Neuronal stem cell (in vitro differentiated cells): ENCODE data around the gene CCDC60.

ENCODE experiments used
- DNase-seq: peaks from one replicate; pipeline ENCODE4 v3.0.0-alpha.2; 2013; ENCODE audit warnings: low spot score
- H2AFZ ChIP-seq: one replicate; pipeline ENCODE4 v1.6.1; 2013; ENCODE audit warnings: mild to moderate bottlenecking, low read length, inconsistent platforms
- H2AK5ac ChIP-seq: 2 replicates; pipeline ENCODE4 v1.6.1; 2013; ENCODE audit warnings: low read depth, mild to moderate bottlenecking, inconsistent platforms, low read length, moderate library complexity, mixed read lengths
- H2BK120ac ChIP-seq: 2 replicates; pipeline ENCODE4 v1.6.1; 2013; ENCODE audit warnings: low read depth, mild to moderate bottlenecking, inconsistent platforms, low read length, moderate library complexity, mixed read lengths
- H2BK12ac ChIP-seq: one replicate; pipeline ENCODE4 v1.6.1; 2013; ENCODE audit warnings: low read length, inconsistent platforms
- H2BK15ac ChIP-seq: 2 replicates; pipeline ENCODE4 v1.6.1; 2013; ENCODE audit warnings: mild to moderate bottlenecking, low read length, inconsistent platforms, mixed read lengths
- H2BK5ac ChIP-seq: one replicate; pipeline ENCODE4 v1.6.1; 2013; ENCODE audit warnings: inconsistent platforms, mild to moderate bottlenecking, low read length, moderate library complexity
- H3K14ac ChIP-seq: one replicate; pipeline ENCODE4 v1.6.1; 2013; ENCODE audit warnings: low read length, inconsistent platforms
- H3K18ac ChIP-seq: 2 replicates; pipeline ENCODE4 v1.6.1; 2013; ENCODE audit warnings: low read length, inconsistent platforms
- H3K23ac ChIP-seq: 2 replicates; pipeline ENCODE4 v1.6.1; 2013; ENCODE audit warnings: low read depth, mild to moderate bottlenecking, mixed read lengths, low read length, inconsistent platforms; ENCODE audit not compliant: poor library complexity
- H3K27ac ChIP-seq: replicated peaks from 3 replicates; pipeline ENCODE4 v1.5.1; 2013; ENCODE audit warnings: low read length, inconsistent platforms
- H3K27me3 ChIP-seq, 3 experiments: 2 replicates each; pipeline ENCODE4 v1.6.1; 2013; ENCODE audit warnings: low read length in 3 of 3, mild to moderate bottlenecking in 2 of 3, inconsistent platforms in 1 of 3, low read depth in 1 of 3, mixed read lengths in 1 of 3, moderate library complexity in 1 of 3; ENCODE audit not compliant: control insufficient read depth in 3 of 3, insufficient read depth in 3 of 3
- H3K36me3 ChIP-seq, 2 donors: replicated peaks in 1 of 2; 2 replicates each; pipeline ENCODE4 v1.6.1; 2013; ENCODE audit warnings: low read length in 2 of 2; ENCODE audit not compliant: control insufficient read depth in 2 of 2, insufficient read depth in 2 of 2
- H3K4ac ChIP-seq: 2 replicates; pipeline ENCODE4 v1.6.1; 2013; ENCODE audit warnings: inconsistent platforms, mild to moderate bottlenecking, low read length, moderate library complexity
- H3K4me1 ChIP-seq, 2 donors: 1 replicate in 1 of 2; 2 replicates in 1 of 2; pipeline ENCODE4 v1.6.1; 2013; ENCODE audit warnings: low read length in 2 of 2, low read depth in 1 of 2; ENCODE audit not compliant: control insufficient read depth in 2 of 2, insufficient read depth in 1 of 2
- H3K4me2 ChIP-seq: one replicate; pipeline ENCODE4 v1.6.1; 2013; ENCODE audit warnings: mild to moderate bottlenecking, low read length, inconsistent platforms; ENCODE audit not compliant: insufficient read depth, poor library complexity, severe bottlenecking
- H3K4me3 ChIP-seq, 2 donors: 2 replicates each; pipeline ENCODE4 v1.5.1; 2013; ENCODE audit warnings: low read length in 2 of 2, mild to moderate bottlenecking in 2 of 2, inconsistent platforms in 1 of 2, moderate library complexity in 1 of 2
- H3K79me1 ChIP-seq: one replicate; pipeline ENCODE4 v1.6.1; 2013; ENCODE audit warnings: low read depth, mild to moderate bottlenecking, inconsistent platforms, low read length, moderate library complexity
- H3K9ac ChIP-seq: one replicate; pipeline ENCODE4 v1.6.1; 2013; ENCODE audit warnings: mild to moderate bottlenecking, low read depth, low read length, inconsistent platforms; ENCODE audit not compliant: poor library complexity
- H3K9me3 ChIP-seq, 2 donors: replicated peaks in 1 of 2; 2 replicates each; pipeline versions ENCODE3 to v1.6.1; 2013; ENCODE audit warnings: low read length in 2 of 2, mild to moderate bottlenecking in 2 of 2, inconsistent platforms in 1 of 2, low read depth in 1 of 2, mixed read lengths in 1 of 2, moderate library complexity in 1 of 2; ENCODE audit not compliant: control insufficient read depth in 2 of 2, insufficient read depth in 1 of 2
- H4K8ac ChIP-seq: one replicate; pipeline ENCODE4 v1.6.1; 2013; ENCODE audit warnings: low read depth, mild to moderate bottlenecking, inconsistent platforms, low read length, moderate library complexity
- H4K91ac ChIP-seq: one replicate; pipeline ENCODE4 v1.6.1; 2013; ENCODE audit warnings: low read length, low read depth, mild to moderate bottlenecking, inconsistent platforms; ENCODE audit not compliant: poor library complexity
- WGBS, 2 donors: extraction: QIAGEN DNeasy Blood & Tissue Kit; methylation state at CpG; one replicate each; pipeline ENCODE4 v1.1.7; 2013; ENCODE audit warnings: missing lambda C conversion rate in 2 of 2, mixed read lengths in 1 of 2; ENCODE audit not compliant: insufficient read length in 2 of 2, insufficient replicate concordance in 1 of 2; ENCODE audit errors: extremely low coverage in 2 of 2; 5-methylcytosine and 5-hydroxymethylcytosine counted together

Gene CCDC60

GRCh38 chr12:119373666-119374065 lies 39.1 kb downstream of the CCDC60 start:
- no peak overlapping the region for H4K8ac ChIP-seq
- no peak overlapping the region for H2BK15ac ChIP-seq
- H3K4me3 ChIP-seq: no peak overlapping the region
- H2AFZ ChIP-seq: no peak overlapping the region
- no CpG with 5 or more reads among the region's 2 CpGs for WGBS, 2 donors
- peaks cover 0 to 7% of the 10 kb centered on the region in 2 donors for H3K4me1 ChIP-seq
- H3K36me3 ChIP-seq: no peaks in the 10 kb centered on the region
- no peak overlapping the region for H3K4ac ChIP-seq
- H3K9ac ChIP-seq: no peak overlapping the region
- no peak overlapping the region for H3K18ac ChIP-seq
- H3K79me1 ChIP-seq: no peaks in the 10 kb centered on the region
- no peak for DNase-seq
- H3K9me3 ChIP-seq: no peaks in the 10 kb centered on the region
- no peak overlapping the region for H3K23ac ChIP-seq
- H3K27me3 ChIP-seq: no peaks in the 10 kb centered on the region
- no peak overlapping the region for H3K14ac ChIP-seq
- H2AK5ac ChIP-seq: no peak overlapping the region
- no peak overlapping the region for H2BK120ac ChIP-seq
- H2BK5ac ChIP-seq: no peak overlapping the region
- no peak overlapping the region for H2BK12ac ChIP-seq
- no peak overlapping the region for H4K91ac ChIP-seq
- no peak overlapping the region for H3K27ac ChIP-seq
- no peak overlapping the region for H3K4me2 ChIP-seq

- no peak for DNase-seq
- no peaks in the 10 kb centered on the region for H3K9me3 ChIP-seq
- H3K4me1 ChIP-seq: no peaks in the 10 kb centered on the region
- H2BK12ac ChIP-seq: no peak overlapping the region
- H3K27ac ChIP-seq: no peak overlapping the region
- no peak overlapping the region for H2BK5ac ChIP-seq
- no peak overlapping the region for H3K18ac ChIP-seq
- H2BK120ac ChIP-seq: no peak overlapping the region
- H4K91ac ChIP-seq: no peak overlapping the region
- H4K8ac ChIP-seq: no peak overlapping the region
- WGBS, 2 donors: no CpG with 5 or more reads among the region's 4 CpGs
- H3K4me3 ChIP-seq: no peak overlapping the region
- no peaks in the 10 kb centered on the region for H3K79me1 ChIP-seq
- H2AK5ac ChIP-seq: no peak overlapping the region
- no peak overlapping the region for H3K4ac ChIP-seq
- no peak overlapping the region for H3K23ac ChIP-seq
- H3K14ac ChIP-seq: no peak overlapping the region
- H3K9ac ChIP-seq: no peak overlapping the region
- no peaks in the 10 kb centered on the region for H3K27me3 ChIP-seq
- H2AFZ ChIP-seq: no peak overlapping the region
- no peak overlapping the region for H3K4me2 ChIP-seq
- no peaks in the 10 kb centered on the region for H3K36me3 ChIP-seq
- no peak overlapping the region for H2BK15ac ChIP-seq
Measured at GRCh38 chr12:119374635-119375034, 40.1 kb downstream of the CCDC60 start.

GRCh38 chr12:119375075-119375882 lies 40.8 kb downstream of the CCDC60 start:
- Histone ChIP-seq H3K4me3 (no peak overlapping the region), H3K4ac (no peak overlapping the region), H2BK15ac (no peak overlapping the region), H3K14ac (no peak overlapping the region), H2BK120ac (no peak overlapping the region), H2BK5ac (no peak overlapping the region), H3K4me2 (no peak overlapping the region), H3K9ac (no peak overlapping the region), H3K18ac (no peak overlapping the region), H2BK12ac (no peak overlapping the region), H3K23ac (no peak overlapping the region), H2AK5ac (no peak overlapping the region), H3K4me1 (no peaks in the 10 kb centered on the region), H4K8ac (no peak overlapping the region), H3K36me3 (no peaks in the 10 kb centered on the region), H4K91ac (no peak overlapping the region), H3K27me3 (no peaks in the 10 kb centered on the region), H3K79me1 (no peaks in the 10 kb centered on the region), H3K27ac (no peak overlapping the region), H3K9me3 (no peaks in the 10 kb centered on the region), H2AFZ (no peak overlapping the region)
- no CpG with 5 or more reads among the region's 7 CpGs for WGBS, 2 donors
- no peak for DNase-seq

GRCh38 chr12:119375883-119376190 lies 41.3 kb downstream of the CCDC60 start:
- H2BK12ac ChIP-seq: no peak overlapping the region
- no peak for DNase-seq
- no peak overlapping the region for H3K14ac ChIP-seq
- no peaks in the 10 kb centered on the region for H3K36me3 ChIP-seq
- H2AFZ ChIP-seq: no peak overlapping the region
- H3K4me1 ChIP-seq: no peaks in the 10 kb centered on the region
- no peak overlapping the region for H3K23ac ChIP-seq
- no peak overlapping the region for H3K9ac ChIP-seq
- no peak overlapping the region for H2BK120ac ChIP-seq
- no peaks in the 10 kb centered on the region for H3K79me1 ChIP-seq
- H3K27me3 ChIP-seq: no peaks in the 10 kb centered on the region
- no peak overlapping the region for H2BK15ac ChIP-seq
- H4K8ac ChIP-seq: no peak overlapping the region
- no peak overlapping the region for H3K4ac ChIP-seq
- H4K91ac ChIP-seq: no peak overlapping the region
- WGBS, 2 donors: no CpG with 5 or more reads among the region's 5 CpGs
- H2BK5ac ChIP-seq: no peak overlapping the region
- H3K4me2 ChIP-seq: no peak overlapping the region
- H3K27ac ChIP-seq: no peak overlapping the region
- H3K9me3 ChIP-seq: no peaks in the 10 kb centered on the region
- H3K18ac ChIP-seq: no peak overlapping the region
- H3K4me3 ChIP-seq: no peak overlapping the region
- no peak overlapping the region for H2AK5ac ChIP-seq
